Body of pancreas (tissue), 4 donors: ENCODE measurements around the gene PALM3. TPM values are rescaled to one million over a fixed set of nuclear protein-coding genes. Genes with fewer than 3 reads are reported as not detected.
A peak's percentile ranks its signal among the peaks of the same experiment; 100 is the strongest.
"Not testable (repeated sequence)": the region's sequence is repeated elsewhere in the genome, so short reads cannot be mapped to it uniquely, and the experiment has no call there.

Source experiments
- ATAC-seq: fragments of 150-250 bp; one replicate; pipeline ENCODE4 v1.9.1; 2016
- DNase-seq, 4 donors: peaks; one replicate each; pipeline ENCODE4 v3.0.0-alpha.2; 2019
- H3K27ac ChIP-seq, 4 donors: fragments of 200-600 bp; sonication (generic); 1 replicate in 3 of 4; 2 replicates in 1 of 4; pipeline versions ENCODE4 v1.5.1 to v1.6.1; 2016 to 2019; ENCODE audit warnings: mild to moderate bottlenecking in 1 of 4, mixed read lengths in 1 of 4, moderate library complexity in 1 of 4
- H3K27me3 ChIP-seq, 2 donors: fragments of 200-600 bp; sonication (generic); one replicate each; pipeline ENCODE4 v1.6.0; 2016; ENCODE audit warnings: mild to moderate bottlenecking in 1 of 2
- H3K36me3 ChIP-seq, 2 donors: fragments of 200-600 bp; sonication (generic); replicated peaks in 1 of 2; 2 replicates each; pipeline ENCODE4 v1.5.1; 2016; ENCODE audit warnings: low read depth in 2 of 2; ENCODE audit not compliant: insufficient read depth in 1 of 2
- H3K4me1 ChIP-seq: fragments of 200-600 bp; sonication (generic); one replicate; pipeline ENCODE4 v1.6.0; 2016
- H3K4me3 ChIP-seq, 2 donors: fragments of 200-600 bp; sonication (generic); 1 replicate in 1 of 2; 2 replicates in 1 of 2; pipeline ENCODE4 v1.5.1; 2016 to 2019
- H3K9me3 ChIP-seq, 3 donors: fragments of 200-600 bp; sonication (generic); 1 replicate in 2 of 3; 2 replicates in 1 of 3; pipeline ENCODE4 v1.5.1; 2016
- CTCF ChIP-seq, 7 experiments: fragments of 450-650 bp in 4 of 7; fragments of 200-600 bp in 3 of 7; sonication (generic) in 3 of 7; IDR thresholded peaks; one replicate each; pipeline ENCODE4 v1.5.1; 2016 to 2019; ENCODE audit warnings: antibody characterized with exemption in 7 of 7
- POLR2A ChIP-seq, 3 donors: fragments of 450-650 bp; IDR thresholded peaks; one replicate each; pipeline ENCODE4 v1.6.1; 2016; ENCODE audit warnings: antibody characterized with exemption in 3 of 3, mild to moderate bottlenecking in 2 of 3
- WGBS, 2 donors: methylation state at CpG; one replicate each; pipeline ENCODE4 v1.1.5; 2017; 5-methylcytosine and 5-hydroxymethylcytosine counted together
- intact Hi-C: fragments of 100-400 bp; cut with DNase I; formaldehyde crosslinking; loops from one replicate; pipeline ENCODE4 v1.15.1; 2023
- total RNA-seq, 2 donors: library from RNA; depleted of rRNA; stranded (reverse); fragments of >200 nt; gene quantifications; one replicate each; pipeline ENCODE4 v1.1.0, GENCODE V29; 2016

PALM3 gene
- total RNA-seq, 2 donors from 2014 or later = 17.4 to 28.3 TPM

- 74 to 82% methylated on average over 7 of the region's 7 CpGs for WGBS, 2 donors
- Histone ChIP-seq H3K9me3 (no peaks in the 10 kb centered on the region), H3K4me3 (no peak overlapping the region), H3K27ac (no peak overlapping the region), H3K36me3 (no peaks in the 10 kb centered on the region), H3K27me3 (no peaks in the 10 kb centered on the region), H3K4me1 (peaks cover 14% of the 10 kb centered on the region)
- no peak for ATAC-seq
- no peak for DNase-seq
- intact Hi-C loops = no loop called here
- no peak for TF ChIP-seq POLR2A (IDR thresholded peaks at IDR 0.05)
- no peak for TF ChIP-seq CTCF (IDR thresholded peaks at IDR 0.05)
Observed at GRCh38 chr19:14035706-14036105, 26.2 kb downstream of the PALM3 start.

- H3K9me3 ChIP-seq, DNase-seq, H3K27ac ChIP-seq, H3K4me3 ChIP-seq, intact Hi-C loops, H3K36me3 ChIP-seq, ATAC-seq, H3K27me3 ChIP-seq: not testable (repeated sequence)
- peaks cover 14% of the 10 kb centered on the region for H3K4me1 ChIP-seq
- WGBS, 2 donors = 86 to 88% methylated on average over 12 of the region's 12 CpGs
Observed at GRCh38 chr19:14035159-14035558, 26.7 kb downstream of the PALM3 start.

- H3K4me3 ChIP-seq = no peak overlapping the region
- no peaks in the 10 kb centered on the region for H3K36me3 ChIP-seq
- H3K9me3 ChIP-seq = no peaks in the 10 kb centered on the region
- intact Hi-C loops = no loop called here
- DNase-seq (no peak), ATAC-seq (no peak)
- peaks cover 14% of the 10 kb centered on the region for H3K4me1 ChIP-seq
- no peaks in the 10 kb centered on the region for H3K27me3 ChIP-seq
- no peak overlapping the region for H3K27ac ChIP-seq
- 84 to 93% methylated on average over 2 of the region's 2 CpGs for WGBS, 2 donors
- TF ChIP-seq POLR2A (IDR thresholded peaks at IDR 0.05) = no peak
- no peak for TF ChIP-seq CTCF (IDR thresholded peaks at IDR 0.05)
Observed at GRCh38 chr19:14033946-14034345, 27.9 kb downstream of the PALM3 start.

- H3K27me3 ChIP-seq = no peaks in the 10 kb centered on the region
- intact Hi-C loops = no loop called here
- TF ChIP-seq POLR2A (IDR thresholded peaks at IDR 0.05) (peak in 2 of 3 donors; percentile 47 to 52), CTCF (IDR thresholded peaks at IDR 0.05) (peak in 6 of 7 experiments; percentile 38 to 74 (median 57))
- H3K4me3 ChIP-seq = peak within 1 kb of the TSS; percentile 50
- H3K4me1 ChIP-seq = peaks cover 14% of the 10 kb centered on the region
- no peaks in the 10 kb centered on the region for H3K9me3 ChIP-seq
- no peaks in the 10 kb centered on the region for H3K36me3 ChIP-seq
- peak; percentile 85 for ATAC-seq
- peak within 1 kb of the TSS in 3 of 4 donors; percentile 49 to 76 (median 64) for H3K27ac ChIP-seq
- 0% methylated on average over 4 to 31 of the region's 63 CpGs for WGBS, 2 donors
- peak; percentile 60 to 68 (median 66) for DNase-seq
Observed at GRCh38 chr19:14031719-14032480, 30.0 kb downstream of the PALM3 start, which contains the start of gene IL27RA. IL27RA (plus strand) TSS chr19:14031762; CDS start chr19:14031873, 111 bp downstream.

- Histone ChIP-seq H3K27me3 (no peaks in the 10 kb centered on the region), H3K4me3 (peak overlapping the region; percentile 50), H3K9me3 (no peaks in the 10 kb centered on the region), H3K27ac (peak overlapping the region in 3 of 4 donors; percentile 49 to 76 (median 64)), H3K4me1 (peaks cover 14% of the 10 kb centered on the region), H3K36me3 (no peaks in the 10 kb centered on the region)
- ATAC-seq (no peak), DNase-seq (no peak)
- WGBS, 2 donors = 50 to 66% methylated on average over 7 to 9 of the region's 20 CpGs
- TF ChIP-seq CTCF (IDR thresholded peaks at IDR 0.05) (no peak), POLR2A (IDR thresholded peaks at IDR 0.05) (no peak)
- intact Hi-C loops = no loop called here
Observed at GRCh38 chr19:14030997-14031718, 30.7 kb downstream of the PALM3 start.
